Psoas muscle (tissue), 8 donors: ENCODE measurements around the gene TMEM235. TPM values are rescaled to one million over a fixed set of nuclear protein-coding genes. Genes with fewer than 3 reads are reported as not detected.
A peak's percentile ranks its signal among the peaks of the same experiment; 100 is the strongest.

Experiments
- ATAC-seq, 4 donors: fragments of 200-7000 bp; cut with Tn5 transposase; one replicate each; pipeline ENCODE4 v1.9.1; 2020; ENCODE audit warnings: moderate library complexity in 3 of 4, mild to moderate bottlenecking in 2 of 4
- DNase-seq, 2 donors: peaks; one replicate each; pipeline ENCODE4 v3.0.0-alpha.2; 2020
- H3K27ac ChIP-seq: fragments of 200-600 bp; one replicate; pipeline ENCODE4 v1.8.0; 2022
- H3K27me3 ChIP-seq, 3 donors: fragments of 200-600 bp in 1 of 3; one replicate each; pipeline versions ENCODE4 v1.6.1 to v1.8.0; 2013 to 2022; ENCODE audit warnings: low read length in 2 of 3, mild to moderate bottlenecking in 2 of 3, moderate library complexity in 1 of 3; ENCODE audit not compliant: insufficient read depth in 3 of 3
- H3K36me3 ChIP-seq, 2 donors: fragments of 200-600 bp in 1 of 2; one replicate each; pipeline versions ENCODE4 v1.6.1 to v1.8.0; 2013 to 2022; ENCODE audit warnings: low read depth in 1 of 2, mild to moderate bottlenecking in 1 of 2, moderate library complexity in 1 of 2; ENCODE audit not compliant: insufficient read depth in 1 of 2
- H3K4me1 ChIP-seq: fragments of 200-600 bp; one replicate; pipeline ENCODE4 v1.8.0; 2022
- H3K4me3 ChIP-seq: fragments of 200-600 bp; one replicate; pipeline ENCODE4 v1.8.0; 2022; ENCODE audit warnings: mild to moderate bottlenecking
- H3K9me3 ChIP-seq: fragments of 200-600 bp; one replicate; pipeline ENCODE4 v1.8.0; 2022
- WGBS, 3 donors: extraction: QIAGEN DNeasy Blood & Tissue Kit; methylation state at CpG; one replicate each; pipeline versions ENCODE4 v1.1.6 to v1.1.7; 2013; 5-methylcytosine and 5-hydroxymethylcytosine counted together
- intact Hi-C, 2 donors: fragments of 100-400 bp; cut with DNase I; formaldehyde crosslinking; loops; one replicate each; pipeline versions ENCODE4 v1.11.0 to v1.14.2; 2022
- polyA plus RNA-seq, 3 donors: library from polyadenylated mRNA; stranded (reverse); fragments of 200-250 nt; gene quantifications; one replicate each; pipeline ENCODE4 v1.2.3, GENCODE V29; 2013
- total RNA-seq, 4 donors: library from RNA; stranded (reverse); fragmentation: NEBNext Ultra II Directional in 2 of 4; extraction: Animal tissue kit (Norgen Biotek cat#: 25700) in 2 of 4; gene quantifications; one replicate each; pipeline versions ENCODE4 v1.2.1 to v1.2.4, GENCODE V29; 2021 to 2023
- TF ChIP-seq, protein P1 (sequence below): fragments of 200-600 bp; IDR thresholded peaks from one replicate; pipeline ENCODE4 v1.8.0; 2022; ENCODE audit warnings: antibody characterized with exemption
- donor health status: healthy with polysubstance abuse.
- donor health status: DM: no; HTN: no; CAD: no; lungs with moderate emphysema.
- donor health status: Bipolar disorder and iron deficiency.
- donor health status: healthy.
- donor health status: DM: yes; HTN: yes; CAD: no.
- donor health status: DM: no; HTN: no; CAD: no.
- donor health status: DM: no; HTN: no; CAD: no.
- donor health status: DM: yes; HTN: yes; CAD: no.

The TMEM235 gene
- total and polyA plus RNA-seq, 7 donors: not detected

DNA sequence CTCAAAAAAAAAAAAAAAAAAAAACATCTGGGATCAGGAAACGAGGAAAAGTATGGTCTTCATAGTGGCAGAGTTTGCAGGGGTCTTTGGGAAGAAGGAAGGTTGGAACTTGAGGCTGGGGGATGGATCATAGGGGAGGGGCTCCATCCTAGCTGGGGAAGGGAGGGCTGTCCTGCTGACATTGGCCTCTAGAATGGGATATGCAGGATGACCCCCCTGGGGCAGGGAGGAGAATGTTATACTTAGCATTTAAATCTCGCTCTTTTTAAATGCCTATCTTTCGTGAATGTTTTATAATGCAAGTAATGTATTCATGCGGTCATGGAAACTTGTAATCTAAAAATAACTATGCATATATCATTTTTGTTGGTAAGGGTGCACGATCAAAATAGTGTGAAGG, 33.2 kb downstream of the TMEM235 start:
- Histone ChIP-seq H3K9me3 (no peaks in the 10 kb centered on the region), H3K27me3 (peaks cover 0 to 7% (median 3%) of the 10 kb centered on the region in 3 donors), H3K27ac (no peak overlapping the region), H3K36me3 (no peaks in the 10 kb centered on the region), H3K4me1 (peaks cover 12% of the 10 kb centered on the region), H3K4me3 (no peak overlapping the region)
- TF ChIP-seq, protein P1, sequence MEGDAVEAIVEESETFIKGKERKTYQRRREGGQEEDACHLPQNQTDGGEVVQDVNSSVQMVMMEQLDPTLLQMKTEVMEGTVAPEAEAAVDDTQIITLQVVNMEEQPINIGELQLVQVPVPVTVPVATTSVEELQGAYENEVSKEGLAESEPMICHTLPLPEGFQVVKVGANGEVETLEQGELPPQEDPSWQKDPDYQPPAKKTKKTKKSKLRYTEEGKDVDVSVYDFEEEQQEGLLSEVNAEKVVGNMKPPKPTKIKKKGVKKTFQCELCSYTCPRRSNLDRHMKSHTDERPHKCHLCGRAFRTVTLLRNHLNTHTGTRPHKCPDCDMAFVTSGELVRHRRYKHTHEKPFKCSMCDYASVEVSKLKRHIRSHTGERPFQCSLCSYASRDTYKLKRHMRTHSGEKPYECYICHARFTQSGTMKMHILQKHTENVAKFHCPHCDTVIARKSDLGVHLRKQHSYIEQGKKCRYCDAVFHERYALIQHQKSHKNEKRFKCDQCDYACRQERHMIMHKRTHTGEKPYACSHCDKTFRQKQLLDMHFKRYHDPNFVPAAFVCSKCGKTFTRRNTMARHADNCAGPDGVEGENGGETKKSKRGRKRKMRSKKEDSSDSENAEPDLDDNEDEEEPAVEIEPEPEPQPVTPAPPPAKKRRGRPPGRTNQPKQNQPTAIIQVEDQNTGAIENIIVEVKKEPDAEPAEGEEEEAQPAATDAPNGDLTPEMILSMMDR: no peak
- no peak for DNase-seq
- no peak for ATAC-seq
- intact Hi-C loops: no loop called here
- 75 to 83% (median 82%) methylated on average over 5 of the region's 5 CpGs for WGBS, 3 donors

DNA sequence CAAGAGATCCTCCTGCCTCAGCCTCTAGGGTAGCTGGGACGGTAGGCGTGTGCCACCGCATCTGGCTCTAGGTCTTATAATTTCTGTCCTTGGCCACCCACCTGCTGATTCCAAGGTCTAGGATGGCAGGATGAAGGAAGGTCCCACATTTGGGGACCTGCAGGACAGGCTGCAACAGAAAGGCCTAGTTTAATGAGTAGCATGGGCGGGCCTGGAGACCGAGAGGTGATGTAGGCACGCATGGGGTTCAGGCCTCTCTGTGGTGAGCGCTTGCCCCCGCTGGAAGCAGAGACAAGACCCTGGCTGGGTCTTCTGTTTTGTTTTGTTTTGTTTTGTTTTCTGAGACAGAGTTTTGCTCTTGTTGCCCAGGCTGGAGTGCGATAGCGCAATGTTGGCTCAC, 33.7 kb downstream of the TMEM235 start:
- peaks cover 12% of the 10 kb centered on the region for H3K4me1 ChIP-seq
- H3K36me3 ChIP-seq: no peaks in the 10 kb centered on the region
- H3K27me3 ChIP-seq: peaks cover 0 to 8% (median 8%) of the 10 kb centered on the region in 3 donors
- peak overlapping the region; percentile 13 for H3K27ac ChIP-seq
- intact Hi-C loops: no loop called here
- TF ChIP-seq, protein P1: no peak
- H3K9me3 ChIP-seq: no peaks in the 10 kb centered on the region
- ATAC-seq (no peak), DNase-seq (no peak)
- 89 to 97% (median 90%) methylated on average over 10 of the region's 10 CpGs for WGBS, 3 donors
- no peak overlapping the region for H3K4me3 ChIP-seq

DNA sequence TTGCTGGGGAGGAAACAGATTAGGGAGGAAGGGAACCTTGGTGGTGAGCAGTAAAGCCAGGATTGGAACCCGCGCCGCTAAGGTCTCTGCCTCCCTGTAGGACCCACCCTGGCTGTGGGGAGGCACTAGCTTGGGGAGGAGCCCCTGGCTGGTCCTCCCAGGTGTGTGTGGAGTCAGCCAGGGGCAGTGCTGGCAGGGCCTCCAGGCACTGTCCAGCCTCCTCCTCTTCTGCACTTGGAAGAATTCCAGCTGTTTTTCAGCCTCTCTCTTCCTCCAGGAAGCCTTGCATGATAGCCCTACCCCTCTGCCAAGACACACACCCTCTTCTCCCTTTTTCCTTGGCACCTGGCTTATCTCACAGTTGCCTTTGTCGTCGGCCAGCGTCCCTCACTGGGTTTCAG, 34.8 kb downstream of the TMEM235 start:
- 68 to 89% (median 78%) methylated on average over 6 of the region's 6 CpGs for WGBS, 3 donors
- Histone ChIP-seq H3K27ac (no peak overlapping the region), H3K4me3 (no peak overlapping the region), H3K27me3 (peaks cover 0 to 18% (median 10%) of the 10 kb centered on the region in 3 donors), H3K4me1 (peaks cover 12% of the 10 kb centered on the region), H3K36me3 (no peaks in the 10 kb centered on the region), H3K9me3 (no peaks in the 10 kb centered on the region)
- DNase-seq (no peak), ATAC-seq (no peak)
- intact Hi-C loops: no loop called here
- TF ChIP-seq, protein P1: no peak

DNA sequence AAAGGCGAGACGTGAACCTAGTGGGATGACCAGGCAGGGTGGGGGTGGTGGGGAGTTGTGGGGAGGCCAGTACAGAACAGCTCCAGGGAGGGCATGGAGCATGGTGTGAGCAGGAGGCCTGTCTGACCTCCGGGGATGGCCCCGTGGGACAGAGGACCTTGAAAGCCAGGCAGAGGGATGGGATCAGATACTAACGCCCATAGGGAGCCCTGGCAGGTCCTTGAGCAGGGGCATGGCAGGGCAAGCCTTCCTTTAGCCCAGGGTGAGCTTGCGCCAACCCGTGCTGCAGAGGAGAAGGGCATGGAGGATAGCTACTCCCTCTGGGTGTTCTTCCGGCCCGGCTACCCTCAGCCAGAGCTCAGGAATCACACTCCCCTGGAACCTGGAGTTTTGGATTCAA, 35.3 kb downstream of the TMEM235 start:
- H3K9me3 ChIP-seq: no peaks in the 10 kb centered on the region
- ATAC-seq: no peak
- TF ChIP-seq, protein P1: no peak
- H3K4me3 ChIP-seq: no peak overlapping the region
- H3K36me3 ChIP-seq: no peaks in the 10 kb centered on the region
- no peak for DNase-seq
- intact Hi-C loops: no loop called here
- peaks cover 12% of the 10 kb centered on the region for H3K4me1 ChIP-seq
- peaks cover 0 to 21% (median 10%) of the 10 kb centered on the region in 3 donors for H3K27me3 ChIP-seq
- WGBS, 3 donors: 77 to 83% (median 77%) methylated on average over 9 of the region's 9 CpGs
- no peak overlapping the region for H3K27ac ChIP-seq
